HepG2 (cell line): Measurements from ENCODE around the gene P3R3URF. TPM values are rescaled to one million over a fixed set of nuclear protein-coding genes. Genes with fewer than 3 reads are reported as not detected.

Source experiments
- ARNT ChIP-seq: fragments of 450-650 bp; IDR thresholded peaks from 2 replicates; pipeline ENCODE4 v1.6.1; 2017
- FOXP1 ChIP-seq, 2 experiments: fragments of 450-650 bp in 1 of 2; IDR thresholded peaks; 2 replicates each; pipeline ENCODE4 v1.6.1; 2017 to 2018; ENCODE audit warnings: antibody characterized with exemption in 1 of 2
- HMG20B ChIP-seq: conservative IDR thresholded peaks from 2 replicates; pipeline ENCODE4 v1.6.1; 2016; ENCODE audit warnings: missing genetic modification reagents, missing compliant biosample characterization
- MAF1 ChIP-seq: sonication (generic); formaldehyde crosslinking; IDR thresholded peaks from 2 replicates; pipeline ENCODE4 v1.5.0; 2020; ENCODE audit warnings: missing genetic modification reagents, borderline replicate concordance
- MBD4 ChIP-seq: IDR thresholded peaks from 2 replicates; pipeline ENCODE4 v1.6.1; 2012; ENCODE audit warnings: low read length, inconsistent platforms, borderline replicate concordance
- MTF2 ChIP-seq: sonication (generic); formaldehyde crosslinking; IDR thresholded peaks from 2 replicates; pipeline ENCODE4 v1.5.0; 2020; ENCODE audit warnings: missing genetic modification reagents, borderline replicate concordance
- ONECUT2 ChIP-seq: sonication (generic); formaldehyde crosslinking; IDR thresholded peaks from 2 replicates; pipeline ENCODE4 v1.4.0; 2020; ENCODE audit warnings: missing genetic modification reagents
- PAWR ChIP-seq: sonication (generic); formaldehyde crosslinking; IDR thresholded peaks from 2 replicates; pipeline ENCODE4 v1.4.0; 2020; ENCODE audit warnings: missing genetic modification reagents, mild to moderate bottlenecking, borderline replicate concordance
- RFXANK ChIP-seq: IDR thresholded peaks from 2 replicates; pipeline ENCODE4 v1.6.1; 2016
- ZIK1 ChIP-seq: sonication (generic); formaldehyde crosslinking; IDR thresholded peaks from 2 replicates; pipeline ENCODE4 v1.5.0; 2020; ENCODE audit warnings: mild to moderate bottlenecking, low read depth, missing genetic modification reagents, borderline replicate concordance
- ZNF20 ChIP-seq: sonication (generic); formaldehyde crosslinking; IDR thresholded peaks from 2 replicates; pipeline ENCODE4 v1.4.0; 2020; ENCODE audit warnings: mild to moderate bottlenecking, moderate library complexity, missing genetic modification reagents
- ZNF530 ChIP-seq: sonication (generic); formaldehyde crosslinking; IDR thresholded peaks from 2 replicates; pipeline ENCODE4 v1.5.0; 2020; ENCODE audit warnings: low read depth, mild to moderate bottlenecking, missing genetic modification reagents
- ZNF660 ChIP-seq: sonication (generic); formaldehyde crosslinking; IDR thresholded peaks from 2 replicates; pipeline ENCODE4 v1.5.1; 2020; ENCODE audit warnings: mild to moderate bottlenecking, low read depth, missing genetic modification reagents, borderline replicate concordance
- polyA plus RNA-seq, 8 experiments: library from polyadenylated mRNA; depleted of rRNA in 3 of 8; stranded (reverse) in 7 of 8; unstranded in 1 of 8; fragments of >200 nt; fragmentation: Illumina TruSeq in 4 of 8; extraction: Trizol in 4 of 8; gene quantifications; 2 replicates each; pipeline versions ENCODE4 v1.2.1 to v1.2.3, GENCODE V29; 2011 to 2016; ENCODE audit warnings: low read depth in 4 of 8, missing spikeins in 1 of 8, mixed read lengths in 1 of 8; ENCODE audit not compliant: insufficient read depth in 1 of 8
- total RNA-seq, 5 experiments: library from RNA; depleted of rRNA; stranded (reverse); fragments of >200 nt; fragmentation: Illumina TruSeq; extraction: Trizol; gene quantifications; 2 replicates each; pipeline ENCODE4 v1.2.3, GENCODE V29; 2016; ENCODE audit warnings: low read depth in 1 of 5
- TF ChIP-seq, protein P1 (sequence below): sonication (generic); formaldehyde crosslinking; IDR thresholded peaks from 2 replicates; pipeline ENCODE4 v1.8.0; 2022; ENCODE audit warnings: missing genetic modification reagents, mild to moderate bottlenecking, borderline replicate concordance
- TF ChIP-seq, protein P2 (sequence below): sonication (generic); formaldehyde crosslinking; IDR thresholded peaks from 2 replicates; pipeline ENCODE4 v1.4.0; 2020; ENCODE audit warnings: mild to moderate bottlenecking, missing genetic modification reagents, borderline replicate concordance

The P3R3URF gene
- total and polyA plus RNA-seq, 2 of the 13 experiments (the other 11 are each of a cell fraction or from before 2014, with no cell fraction given): not detected

DNA sequence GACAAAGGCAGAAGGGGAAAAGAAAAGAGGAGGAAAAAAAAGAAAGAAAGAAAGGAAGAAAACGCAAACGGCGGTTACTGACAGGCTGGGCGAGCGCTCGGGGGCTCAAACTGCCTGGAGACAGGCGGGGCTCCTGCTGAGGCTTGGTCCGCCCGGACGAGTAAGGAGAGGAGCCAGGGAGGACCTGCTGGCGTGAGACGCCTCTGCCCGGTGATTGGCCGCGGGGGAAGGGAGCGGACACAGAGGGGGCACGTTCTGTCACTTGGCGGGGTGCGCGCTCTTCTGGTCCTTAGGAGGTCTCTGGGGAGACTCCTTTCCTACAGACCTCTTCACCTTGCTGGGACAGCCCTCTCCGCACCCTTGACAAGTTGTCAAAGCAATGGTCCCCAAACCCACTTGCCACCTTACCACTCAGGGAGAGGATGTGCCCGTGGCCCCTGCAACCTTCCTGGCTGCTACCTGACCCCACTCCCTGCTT lies 43.1 kb downstream of the P3R3URF start (continued):
- TF ChIP-seq, protein P1, sequence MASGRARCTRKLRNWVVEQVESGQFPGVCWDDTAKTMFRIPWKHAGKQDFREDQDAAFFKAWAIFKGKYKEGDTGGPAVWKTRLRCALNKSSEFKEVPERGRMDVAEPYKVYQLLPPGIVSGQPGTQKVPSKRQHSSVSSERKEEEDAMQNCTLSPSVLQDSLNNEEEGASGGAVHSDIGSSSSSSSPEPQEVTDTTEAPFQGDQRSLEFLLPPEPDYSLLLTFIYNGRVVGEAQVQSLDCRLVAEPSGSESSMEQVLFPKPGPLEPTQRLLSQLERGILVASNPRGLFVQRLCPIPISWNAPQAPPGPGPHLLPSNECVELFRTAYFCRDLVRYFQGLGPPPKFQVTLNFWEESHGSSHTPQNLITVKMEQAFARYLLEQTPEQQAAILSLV (CRISPR knock-in tag): peak; percentile 3; the same call in 1 of the 2 replicates
- TF ChIP-seq ZIK1 (CRISPR knock-in tag) (no peak), MBD4 (no peak), ARNT (no peak), ZNF530 (CRISPR knock-in tag) (no peak), RFXANK (CRISPR knock-in tag) (no peak), PAWR (CRISPR knock-in tag) (no peak), ONECUT2 (CRISPR knock-in tag) (no peak), ZNF20 (CRISPR knock-in tag) (peak; percentile 17; the same call in 1 of the 2 replicates), MAF1 (CRISPR knock-in tag) (no peak), ZNF660 (CRISPR knock-in tag) (no peak), HMG20B (no peak), FOXP1 (IDR thresholded peaks at IDR 0.05) (no peak), FOXP1 (CRISPR knock-in tag; IDR thresholded peaks at IDR 0.05) (no peak), MTF2 (CRISPR knock-in tag) (no peak)
- TF ChIP-seq, protein P2, sequence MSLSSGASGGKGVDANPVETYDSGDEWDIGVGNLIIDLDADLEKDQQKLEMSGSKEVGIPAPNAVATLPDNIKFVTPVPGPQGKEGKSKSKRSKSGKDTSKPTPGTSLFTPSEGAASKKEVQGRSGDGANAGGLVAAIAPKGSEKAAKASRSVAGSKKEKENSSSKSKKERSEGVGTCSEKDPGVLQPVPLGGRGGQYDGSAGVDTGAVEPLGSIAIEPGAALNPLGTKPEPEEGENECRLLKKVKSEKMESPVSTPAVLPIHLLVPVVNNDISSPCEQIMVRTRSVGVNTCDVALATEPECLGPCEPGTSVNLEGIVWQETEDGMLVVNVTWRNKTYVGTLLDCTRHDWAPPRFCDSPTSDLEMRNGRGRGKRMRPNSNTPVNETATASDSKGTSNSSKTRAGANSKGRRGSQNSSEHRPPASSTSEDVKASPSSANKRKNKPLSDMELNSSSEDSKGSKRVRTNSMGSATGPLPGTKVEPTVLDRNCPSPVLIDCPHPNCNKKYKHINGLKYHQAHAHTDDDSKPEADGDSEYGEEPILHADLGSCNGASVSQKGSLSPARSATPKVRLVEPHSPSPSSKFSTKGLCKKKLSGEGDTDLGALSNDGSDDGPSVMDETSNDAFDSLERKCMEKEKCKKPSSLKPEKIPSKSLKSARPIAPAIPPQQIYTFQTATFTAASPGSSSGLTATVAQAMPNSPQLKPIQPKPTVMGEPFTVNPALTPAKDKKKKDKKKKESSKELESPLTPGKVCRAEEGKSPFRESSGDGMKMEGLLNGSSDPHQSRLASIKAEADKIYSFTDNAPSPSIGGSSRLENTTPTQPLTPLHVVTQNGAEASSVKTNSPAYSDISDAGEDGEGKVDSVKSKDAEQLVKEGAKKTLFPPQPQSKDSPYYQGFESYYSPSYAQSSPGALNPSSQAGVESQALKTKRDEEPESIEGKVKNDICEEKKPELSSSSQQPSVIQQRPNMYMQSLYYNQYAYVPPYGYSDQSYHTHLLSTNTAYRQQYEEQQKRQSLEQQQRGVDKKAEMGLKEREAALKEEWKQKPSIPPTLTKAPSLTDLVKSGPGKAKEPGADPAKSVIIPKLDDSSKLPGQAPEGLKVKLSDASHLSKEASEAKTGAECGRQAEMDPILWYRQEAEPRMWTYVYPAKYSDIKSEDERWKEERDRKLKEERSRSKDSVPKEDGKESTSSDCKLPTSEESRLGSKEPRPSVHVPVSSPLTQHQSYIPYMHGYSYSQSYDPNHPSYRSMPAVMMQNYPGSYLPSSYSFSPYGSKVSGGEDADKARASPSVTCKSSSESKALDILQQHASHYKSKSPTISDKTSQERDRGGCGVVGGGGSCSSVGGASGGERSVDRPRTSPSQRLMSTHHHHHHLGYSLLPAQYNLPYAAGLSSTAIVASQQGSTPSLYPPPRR (CRISPR knock-in tag): peak; percentile 15; the same call in 1 of the 2 replicates
- TF ChIP-seq, all 625 proteins: peak for 34
